GM23248 (cell line): ENCODE data around the gene ALPK1.

Experiments
- EZH2 ChIP-seq: fragments of 200-600 bp; sonication (generic); IDR thresholded peaks from 2 replicates; pipeline ENCODE4 v1.6.1; 2018; ENCODE audit warnings: antibody characterized with exemption, mild to moderate bottlenecking; ENCODE audit not compliant: insufficient read depth, poor library complexity, severe bottlenecking
- EZH2phosphoT487 ChIP-seq: fragments of 200-600 bp; sonication (generic); IDR thresholded peaks from 2 replicates; pipeline ENCODE4 v1.6.1; 2018; ENCODE audit warnings: antibody characterized with exemption, moderate library complexity, mild to moderate bottlenecking, low read depth; ENCODE audit not compliant: insufficient read depth

- TF ChIP-seq EZH2, result no peak
- TF ChIP-seq EZH2phosphoT487, result no peak
Measured at GRCh38 chr4:112411781-112412550, 114.8 kb downstream of the ALPK1 start.
